ENCODE measurements around the gene SLC2A2. TPM values are rescaled to one million over a fixed set of nuclear protein-coding genes. Genes with fewer than 3 reads are reported as not detected.

Gene SLC2A2
- polyA plus RNA-seq (ENCODE audit: insufficient read length in 10 of 10) = under 1 TPM in 2 of 10 donors, not detected in 8; 0.10 to 0.52 TPM
- long read RNA-seq, donor 1, partial matches to known transcripts = 0 of 1 reads
- long read RNA-seq, donor 1, other reads (novel, unspliced or antisense) = 0 of 1 reads
- long read RNA-seq, donor 2 = 0 reads
- long read RNA-seq, donor 3 = 0 reads
- long read RNA-seq, donor 4 = 0 reads
- long read RNA-seq, donor 5 = 0 reads
- long read RNA-seq, donor 6 = 0 reads
- long read RNA-seq, donor 7 = 0 reads
- long read RNA-seq, donor 8 = 0 reads
- long read RNA-seq, donor 9 = 0 reads

DNA sequence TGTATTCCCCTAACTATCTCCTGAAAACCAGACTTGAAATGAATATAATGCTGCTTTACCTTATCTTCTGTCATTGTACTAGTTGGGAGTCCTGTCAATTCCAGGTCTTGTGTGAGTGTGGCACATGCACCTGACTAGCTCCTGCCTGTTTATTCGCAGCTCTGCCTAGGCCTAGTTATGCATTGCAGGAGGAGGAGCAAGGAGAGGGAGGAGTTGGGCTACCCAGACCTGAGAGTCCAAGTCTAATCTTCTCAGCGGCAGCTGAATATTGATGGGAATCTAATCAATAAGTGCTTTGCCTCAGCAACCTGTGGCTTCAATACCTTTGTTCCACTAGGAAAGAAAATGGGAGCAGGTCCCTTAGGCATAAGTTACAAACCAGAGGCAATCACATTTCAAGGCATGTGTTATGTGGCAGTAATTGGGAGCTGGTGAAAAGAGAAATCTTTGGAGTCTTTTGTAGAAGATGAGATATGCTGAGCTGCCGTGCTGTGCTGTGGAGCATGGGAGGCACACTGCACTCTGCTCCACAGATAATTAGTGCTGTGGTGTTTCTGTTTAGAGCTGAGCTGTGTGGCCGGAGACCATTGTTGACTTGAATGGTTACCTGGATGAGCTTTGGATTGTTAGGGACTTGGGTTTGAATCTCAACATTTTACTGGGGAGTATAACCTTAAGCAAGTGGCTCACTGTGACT, at the start of gene SLC2A2:
Gene SLC2A2, minus strand, starts transcription at position 124 of the 697 bp plus-strand sequence. Its CDS starts 50 bp downstream, at position 74.
- DNase-seq = no peak

DNA sequence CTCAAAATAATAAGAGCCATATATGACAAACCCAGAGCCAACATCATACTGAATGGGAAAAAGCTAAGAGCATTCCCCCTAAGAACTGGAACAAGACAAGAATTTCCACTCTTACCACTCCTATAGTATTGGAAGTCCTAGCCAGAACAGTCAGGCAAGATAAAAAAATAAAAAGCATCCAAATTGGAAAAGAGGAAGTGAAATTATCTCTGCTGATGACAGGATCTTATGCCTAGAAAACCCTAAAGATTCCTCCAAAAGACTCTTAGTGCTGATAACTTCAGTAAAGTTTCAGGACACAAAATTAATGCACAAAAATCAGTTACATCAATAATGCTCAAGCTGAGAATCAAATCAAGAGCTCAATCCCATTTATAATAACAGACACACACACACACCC, 45.9 kb upstream of the SLC2A2 start:
- DNase-seq = peak in 2 of 3 donors; percentile 26 to 35

DNA sequence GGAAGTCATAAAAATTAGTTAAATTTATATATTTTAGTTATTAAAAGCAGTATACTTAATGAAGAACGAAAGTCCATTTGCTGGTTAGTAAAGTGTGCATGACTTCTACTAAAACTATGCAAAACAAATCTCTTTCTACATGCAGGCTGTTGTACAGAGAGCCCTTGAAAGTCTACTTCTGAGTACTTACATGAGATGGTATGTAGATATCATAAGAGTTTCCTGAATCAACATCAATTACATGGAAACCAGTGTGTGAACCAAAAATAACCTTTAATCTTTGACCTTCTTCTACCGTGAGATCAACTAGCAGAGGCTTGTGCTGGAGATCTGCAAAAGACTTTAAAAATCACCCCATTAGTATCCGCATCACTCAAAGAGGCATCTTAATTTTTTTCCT, 42.1 kb upstream of the SLC2A2 start:
- DNase-seq = no peak

DNA sequence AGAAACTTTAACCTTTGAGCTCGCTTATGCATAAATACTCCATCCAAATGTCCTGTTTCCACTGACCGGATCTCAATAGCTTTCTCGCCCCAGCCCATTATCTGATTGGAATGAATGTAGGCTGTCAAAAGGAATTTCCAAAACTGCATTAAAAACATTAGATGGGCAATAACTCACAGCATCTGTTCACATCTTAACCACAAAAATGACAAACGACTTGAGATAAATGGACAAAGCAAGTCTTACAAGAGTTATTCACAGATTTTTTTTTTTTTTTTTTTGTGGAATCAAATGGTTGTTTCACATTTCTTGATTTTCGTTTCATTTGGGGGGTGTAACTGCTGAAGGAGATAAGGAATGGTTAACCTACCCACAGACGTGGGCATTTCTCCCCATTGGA, 39.7 kb upstream of the SLC2A2 start:
- no peak for DNase-seq

DNA sequence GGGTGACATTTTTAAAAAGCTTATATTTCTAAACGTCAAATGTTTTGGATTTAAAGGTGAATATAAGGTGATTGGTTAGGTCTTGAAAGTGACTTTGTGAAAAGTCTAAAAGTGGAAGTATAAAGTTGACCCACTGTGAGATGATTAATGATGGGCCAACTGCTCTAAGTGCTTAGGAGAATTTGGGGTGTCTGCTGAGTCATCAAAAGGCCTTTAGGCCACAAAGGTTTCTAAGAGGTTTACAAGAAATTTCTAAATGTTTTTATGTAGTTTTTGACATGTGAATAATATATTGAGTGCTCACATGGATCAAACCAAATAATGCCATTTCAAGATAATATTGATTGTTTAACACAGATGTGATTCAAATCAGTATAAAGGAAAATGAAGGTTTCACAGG, 39.2 kb upstream of the SLC2A2 start:
- DNase-seq = no peak

DNA sequence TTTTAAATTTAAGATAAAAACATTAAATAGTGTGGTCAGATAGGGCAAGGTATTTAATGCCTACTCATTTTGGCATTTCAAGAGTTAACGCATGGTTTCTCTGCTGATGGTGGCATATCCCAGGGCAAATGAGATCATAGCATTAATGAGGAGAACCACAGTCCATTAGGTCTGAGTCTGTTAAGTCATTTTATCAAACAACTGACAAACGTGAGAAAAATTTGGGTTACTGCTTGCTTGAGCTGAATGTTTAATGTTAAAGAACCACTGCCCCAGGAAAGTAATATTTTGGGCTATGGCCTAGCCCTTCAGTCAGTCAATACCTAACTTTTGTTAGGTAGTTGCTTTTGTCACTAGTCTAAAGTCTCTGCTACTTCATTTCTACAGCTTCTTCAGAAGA, 37.9 kb upstream of the SLC2A2 start:
- DNase-seq = no peak

DNA sequence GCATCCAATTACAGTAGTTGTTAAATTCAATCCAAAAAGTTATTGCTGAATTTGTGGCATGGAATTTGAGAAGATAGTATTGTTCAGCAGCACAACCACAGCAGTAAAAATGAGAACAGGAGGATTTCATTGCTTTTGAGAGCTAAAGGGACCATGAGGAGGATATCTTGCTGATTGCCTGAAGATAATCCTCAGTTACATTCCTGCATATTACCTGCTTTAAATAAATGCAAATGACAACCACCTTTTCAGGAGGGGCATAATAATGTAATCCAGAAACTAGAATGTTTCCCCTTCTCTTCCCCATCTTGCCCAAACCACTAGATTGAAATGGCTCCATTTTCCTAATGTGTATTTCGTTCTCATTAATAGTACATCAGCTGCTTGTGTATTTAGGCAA, 35.2 kb upstream of the SLC2A2 start:
- no peak for DNase-seq

DNA sequence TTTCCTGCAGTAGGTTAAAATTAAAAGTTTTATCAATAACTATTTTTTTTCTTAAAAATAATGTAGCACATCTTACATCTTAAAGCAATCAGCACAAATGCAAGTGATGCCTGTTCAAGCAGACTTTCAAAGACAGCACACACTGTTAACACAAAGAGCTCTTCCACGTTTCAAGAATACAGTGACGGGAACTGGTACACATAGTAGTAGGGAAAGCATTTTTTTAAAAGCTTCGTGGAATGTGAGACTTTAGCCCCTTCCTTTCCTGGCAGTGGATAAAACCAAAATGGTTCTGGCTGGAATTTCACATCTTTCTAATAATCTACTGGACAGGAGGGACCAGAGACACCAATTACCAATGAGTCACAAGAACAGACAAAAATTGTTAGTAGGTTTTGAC, 33.5 kb upstream of the SLC2A2 start:
- DNase-seq = no peak

DNA sequence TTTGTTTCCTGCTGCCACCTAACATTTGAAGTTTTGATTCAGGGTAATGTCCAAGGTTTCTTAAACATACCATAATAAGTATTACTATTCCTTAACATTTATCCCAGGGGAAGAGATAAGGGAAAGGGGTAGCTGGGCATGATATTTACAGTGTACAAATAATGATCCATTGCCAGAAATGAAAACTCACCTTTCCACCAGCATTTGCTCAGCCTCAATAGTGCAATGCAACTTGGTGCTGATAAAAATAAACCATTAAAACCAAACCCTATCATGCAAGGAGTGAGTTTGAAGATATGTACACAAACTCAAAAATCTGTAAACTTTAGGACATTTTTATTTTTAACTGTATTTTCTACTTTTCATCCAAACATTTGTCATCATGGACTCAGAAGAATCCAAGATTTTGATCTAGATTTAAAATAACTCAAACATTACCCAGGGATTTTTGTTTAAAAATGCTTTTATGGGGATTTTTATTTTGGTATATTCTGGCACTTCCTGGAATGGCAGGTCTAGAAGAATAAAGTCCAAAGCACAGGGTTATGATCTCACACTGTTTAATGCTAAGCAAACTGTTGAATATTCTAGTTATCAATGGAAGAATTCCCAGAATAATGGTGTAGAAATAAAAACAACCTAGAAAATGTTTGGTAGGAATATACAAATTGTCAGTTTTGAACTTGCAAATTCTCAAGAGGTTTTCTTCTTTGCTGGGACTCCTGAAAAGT, 32.5 kb upstream of the SLC2A2 start:
- DNase-seq = no peak

DNA sequence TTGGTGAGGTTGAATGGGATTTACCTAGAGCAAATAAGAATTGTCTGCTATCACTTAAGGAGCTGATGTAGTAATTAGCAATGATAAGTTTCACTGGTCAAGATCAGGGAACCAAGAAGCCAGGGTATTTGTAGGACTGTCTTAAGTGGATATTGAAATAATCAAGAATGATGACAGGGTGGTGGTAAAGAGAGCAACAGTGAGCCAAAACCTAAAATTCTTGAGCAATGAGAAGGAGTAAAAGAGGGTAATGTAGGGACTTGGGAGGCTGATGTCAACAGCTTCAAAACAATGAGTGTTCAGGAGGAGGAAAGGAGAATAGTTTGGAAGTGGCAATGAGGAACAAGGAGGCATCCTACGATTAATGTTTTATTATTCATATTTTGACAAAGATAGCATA, 31.5 kb upstream of the SLC2A2 start:
- no peak for DNase-seq

DNA sequence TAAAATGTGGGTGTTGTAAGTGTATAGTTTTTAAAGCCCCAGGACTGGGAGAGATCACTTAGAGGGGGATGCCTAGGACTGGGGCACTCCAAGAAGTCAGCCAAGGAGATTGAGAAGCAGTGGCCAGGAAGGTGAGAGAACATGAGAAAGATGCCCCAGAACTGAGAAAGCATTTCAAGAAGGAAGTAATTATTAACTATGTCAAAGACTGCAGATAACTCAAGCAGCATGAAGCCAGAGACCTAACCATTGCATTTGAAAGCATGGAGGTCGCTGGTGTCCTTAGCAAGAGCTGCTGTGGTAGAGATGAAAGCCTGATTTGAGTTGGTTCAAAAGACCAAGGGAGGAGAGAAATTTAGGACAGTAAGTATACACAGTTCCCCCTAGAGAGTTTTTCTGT, 30.6 kb upstream of the SLC2A2 start:
- DNase-seq = no peak

DNA sequence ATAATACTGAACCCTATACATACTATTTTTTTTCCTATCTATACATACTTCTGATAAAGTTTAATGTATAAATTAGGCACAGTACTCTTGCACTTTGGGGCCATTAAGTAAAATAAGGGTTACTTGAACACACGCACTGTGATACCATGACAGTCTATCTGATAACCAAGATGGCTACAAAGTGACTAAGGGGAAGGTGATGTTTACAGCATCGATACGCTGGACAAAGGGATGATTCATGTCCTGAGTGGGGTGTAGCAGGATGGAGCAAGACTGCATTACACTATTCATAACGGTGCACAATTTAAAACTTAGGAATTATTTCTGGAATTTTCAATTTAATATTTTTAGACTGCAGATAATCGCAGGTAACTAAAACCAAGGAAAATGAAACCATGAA, 30.0 kb upstream of the SLC2A2 start:
- DNase-seq = no peak

DNA sequence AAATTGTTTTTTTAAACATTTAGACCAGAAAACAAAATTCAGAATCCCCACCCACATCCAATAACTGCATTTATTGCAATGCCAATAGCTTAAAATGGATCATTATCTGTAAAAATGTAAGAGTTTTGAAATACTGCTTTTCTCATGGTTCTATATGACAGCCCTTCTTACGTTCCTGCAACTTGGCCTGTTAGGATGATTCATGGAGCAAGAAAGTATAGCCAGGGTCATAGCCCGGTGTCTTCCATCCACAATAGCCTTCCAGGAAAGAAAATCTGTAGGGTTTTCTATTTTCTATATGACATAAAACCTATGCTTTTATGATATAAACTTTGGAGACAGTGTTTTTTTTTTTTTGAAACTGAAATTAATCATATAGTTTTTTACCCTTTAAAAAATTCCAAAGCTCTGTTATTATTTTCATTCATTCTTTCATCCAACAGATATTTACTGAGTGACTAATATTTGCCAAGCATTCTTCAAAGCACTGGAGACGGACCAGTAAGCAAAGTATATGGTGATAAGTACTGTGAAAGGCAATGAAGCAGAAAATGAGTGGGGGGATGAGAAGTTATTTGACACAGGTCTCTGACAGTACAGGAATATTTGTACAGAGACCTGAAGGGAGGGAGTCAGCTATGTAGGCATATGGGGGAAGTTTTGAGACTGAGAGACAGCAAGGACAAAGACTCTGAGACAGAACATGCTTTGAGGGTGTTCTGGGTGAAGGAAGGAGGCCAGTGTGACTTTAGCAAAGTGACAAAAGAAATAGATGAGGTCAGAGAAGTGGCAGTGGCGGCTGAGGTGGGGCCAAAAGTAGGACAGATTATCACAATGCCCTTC, 29.0 kb upstream of the SLC2A2 start:
- peak in 2 of 3 donors; percentile 23 for DNase-seq

DNA sequence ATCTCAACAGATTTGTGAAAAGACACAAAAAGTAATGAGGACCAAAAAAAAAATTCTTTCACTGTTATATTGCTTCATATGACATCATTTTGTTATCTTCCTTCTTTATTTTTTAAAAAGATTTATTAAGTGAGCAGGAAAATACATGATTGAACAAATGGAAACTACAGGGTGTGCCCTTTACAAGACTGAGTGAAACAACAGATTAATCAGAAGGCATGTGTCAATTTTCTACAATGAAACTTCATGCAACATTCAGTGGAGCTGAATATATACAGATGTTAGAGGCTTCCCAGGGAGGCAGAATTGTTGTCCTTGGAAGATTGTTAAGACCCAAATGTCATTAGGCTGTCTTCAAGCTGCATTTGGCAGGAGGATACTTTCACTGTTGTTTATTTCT, 28.4 kb upstream of the SLC2A2 start:
- peak in 1 of 3 donors; percentile 16 for DNase-seq

DNA sequence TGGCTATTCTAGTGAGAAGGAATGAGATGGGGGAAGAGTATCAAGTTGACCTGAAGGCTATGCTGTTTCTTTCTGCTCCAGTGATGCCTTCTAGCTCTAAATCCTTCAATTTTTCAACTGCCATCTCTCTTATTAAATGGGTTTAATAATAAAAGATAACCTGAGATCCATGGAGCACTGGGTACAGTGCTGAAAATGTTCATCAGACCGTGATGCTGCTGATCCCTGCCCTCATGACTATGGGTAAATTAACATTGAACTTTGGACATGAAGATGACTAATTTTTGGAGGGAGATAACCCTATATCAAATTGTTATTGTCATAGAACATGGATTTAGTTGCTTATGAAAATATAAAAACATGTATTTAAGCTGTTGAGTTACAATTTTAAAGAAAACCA, 27.7 kb upstream of the SLC2A2 start:
- DNase-seq = no peak

DNA sequence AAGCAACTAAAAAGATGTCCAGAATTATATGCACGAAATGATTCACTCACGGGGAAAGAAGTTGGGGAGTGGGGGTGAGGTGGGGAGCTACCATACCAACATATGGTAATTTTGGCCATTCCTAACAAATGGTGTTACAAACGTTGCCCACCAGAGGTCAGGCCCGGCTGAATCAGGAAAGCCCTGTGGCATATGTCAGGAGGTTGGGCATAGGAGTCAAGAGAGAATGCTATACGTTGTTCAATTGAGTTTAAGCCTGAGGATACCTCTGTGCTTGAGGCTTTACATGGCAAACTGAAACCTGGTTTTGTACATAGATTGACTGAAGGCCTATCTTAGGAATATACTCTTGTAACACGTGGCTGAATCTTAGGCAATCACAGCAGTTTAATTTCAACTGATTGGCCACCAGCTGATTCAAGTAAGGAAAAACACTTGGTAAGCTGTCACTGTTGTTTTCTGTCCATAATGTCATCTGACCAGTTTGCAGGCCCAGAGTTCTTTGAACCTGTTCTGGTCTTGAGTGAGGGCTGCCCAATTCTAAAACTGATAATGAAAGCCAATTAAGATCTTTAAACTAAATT, 23.4 kb upstream of the SLC2A2 start:
- peak; percentile 28 to 51 (median 34) for DNase-seq

DNA sequence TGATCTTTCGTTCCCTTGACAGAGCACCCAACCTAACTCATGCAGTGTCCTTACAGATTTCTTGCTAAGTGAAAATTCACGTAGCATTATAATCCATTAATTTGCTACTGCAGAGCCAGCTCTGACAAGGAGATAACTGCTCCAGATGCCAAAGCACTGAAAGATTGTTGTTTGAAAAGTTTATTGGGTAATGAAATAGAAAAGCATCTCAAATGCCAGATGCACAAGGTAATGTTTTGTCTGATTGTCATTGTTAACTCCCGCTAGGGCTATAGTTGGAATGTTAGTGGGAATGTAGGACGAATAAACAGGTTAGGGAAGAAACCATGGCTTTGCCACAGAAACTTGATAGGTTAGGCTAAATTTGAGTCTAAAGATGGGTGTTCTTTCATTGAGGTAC, 20.2 kb upstream of the SLC2A2 start:
- no peak for DNase-seq

DNA sequence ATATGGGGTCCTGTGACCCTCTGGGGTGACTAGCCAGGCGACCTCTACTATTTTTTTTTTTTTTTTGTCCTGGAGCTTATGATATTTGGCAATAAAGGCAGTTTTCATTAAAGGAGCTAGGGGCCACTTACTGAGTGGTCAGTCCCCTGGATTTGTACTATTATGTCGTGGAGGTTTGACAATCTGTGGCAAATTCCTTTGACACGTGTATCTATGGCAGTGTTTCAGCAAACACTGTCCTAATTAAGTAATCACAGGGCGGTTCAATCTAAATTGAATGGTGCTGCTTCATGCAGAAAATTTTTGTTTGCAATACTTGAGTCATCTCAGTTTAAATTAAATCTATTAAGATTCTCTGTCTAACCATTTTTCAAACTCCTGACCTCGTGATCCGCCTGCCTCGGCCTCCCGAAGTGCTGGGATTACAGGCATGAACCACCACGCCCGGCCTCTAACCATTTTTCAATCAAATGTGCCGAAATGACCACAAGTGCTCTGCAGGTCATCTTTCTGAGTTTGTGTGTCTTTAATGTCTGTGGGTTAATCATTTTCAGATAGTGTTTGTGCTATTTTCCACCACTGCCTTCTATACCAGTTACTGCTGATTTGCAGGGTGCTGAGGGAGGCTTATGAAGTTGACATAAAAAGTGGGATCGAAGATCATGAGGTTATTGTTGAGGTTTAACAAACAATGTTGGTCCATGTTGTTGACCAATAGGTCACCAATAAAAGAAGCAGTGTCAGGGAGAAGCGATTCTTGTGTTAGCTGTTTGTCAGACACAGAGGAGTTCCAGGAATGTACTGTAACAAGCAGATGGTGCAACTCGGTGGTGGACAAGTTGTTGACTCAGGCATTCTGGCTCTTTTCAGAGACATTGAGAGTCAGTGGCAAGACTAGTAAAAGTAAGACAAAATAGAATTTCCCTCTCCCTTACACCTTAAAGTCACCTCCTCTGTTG, 18.6 kb upstream of the SLC2A2 start:
- DNase-seq = no peak

DNA sequence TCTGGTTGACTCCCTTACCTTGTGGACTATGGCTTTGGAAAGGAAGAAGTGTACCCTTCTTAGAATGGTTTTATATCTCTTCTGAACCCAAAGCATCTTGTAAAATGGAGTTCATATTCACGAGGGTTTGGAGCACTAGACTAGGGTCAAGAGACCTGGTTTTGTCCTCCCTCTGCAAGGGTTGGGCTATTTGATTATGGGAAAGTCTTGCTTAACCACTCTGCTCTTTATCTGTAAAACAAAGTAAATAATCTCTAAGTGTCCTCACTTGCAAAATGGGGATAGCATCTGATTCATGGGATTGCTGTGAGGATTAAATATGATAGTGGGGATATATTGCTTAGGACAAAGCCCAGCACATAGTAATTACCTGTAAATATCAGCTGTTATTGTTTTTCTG, 17.9 kb upstream of the SLC2A2 start:
- DNase-seq = no peak

DNA sequence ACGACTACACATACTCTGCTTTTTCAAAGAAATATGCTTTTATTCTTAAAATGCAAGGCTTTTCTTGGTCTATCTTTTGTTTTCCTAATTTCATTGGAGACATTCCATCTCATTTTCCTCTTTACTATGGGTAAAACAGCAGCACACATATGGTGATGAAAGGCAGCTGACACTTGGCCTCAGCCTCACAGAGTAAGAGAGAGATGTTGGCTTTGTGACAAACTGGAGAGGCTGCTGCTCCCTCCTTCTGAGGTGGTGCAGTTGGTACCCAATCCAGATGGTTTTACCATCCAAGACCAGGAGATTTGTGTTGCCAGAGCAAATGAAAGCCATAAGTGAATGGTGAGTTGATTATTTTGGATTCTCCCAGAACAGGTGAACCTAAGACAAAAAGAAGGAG, 13.2 kb upstream of the SLC2A2 start:
- no peak for DNase-seq
